ENCODE data around the gene UQCC3. TPM values are rescaled to one million over a fixed set of nuclear protein-coding genes. Genes with fewer than 3 reads are reported as not detected.
A peak's percentile ranks its signal among the peaks of the same experiment; 100 is the strongest.
"Not testable (repeated sequence)": the region's sequence is repeated elsewhere in the genome, so short reads cannot be mapped to it uniquely, and the experiment has no call there.

UQCC3 gene
- total RNA-seq, 4 donors from 2014 or later = 7.5 to 12.0 (median 10.3) TPM

DNA sequence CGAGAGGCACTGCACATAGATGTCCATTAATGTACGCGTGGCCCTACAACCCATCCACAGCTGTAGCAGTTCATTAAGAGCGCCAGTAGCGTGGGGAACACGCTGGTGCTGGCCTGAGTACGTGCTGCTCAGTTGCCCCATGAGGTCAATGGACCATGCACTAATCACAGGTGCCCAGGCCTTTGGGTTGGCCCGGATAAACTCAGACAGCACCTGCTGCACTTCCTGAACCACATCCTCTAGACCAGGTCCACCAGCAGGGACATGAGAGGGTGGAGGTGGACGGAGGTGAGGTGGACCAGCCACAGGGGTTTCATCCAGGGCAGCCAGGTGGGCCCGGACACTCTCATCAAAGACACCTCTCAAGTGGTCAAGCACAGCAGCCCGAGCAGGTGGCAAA, 22.0 kb upstream of the UQCC3 start:
- no peak for TF ChIP-seq POLR2A (IDR thresholded peaks at IDR 0.05)
- TF ChIP-seq, protein P1, sequence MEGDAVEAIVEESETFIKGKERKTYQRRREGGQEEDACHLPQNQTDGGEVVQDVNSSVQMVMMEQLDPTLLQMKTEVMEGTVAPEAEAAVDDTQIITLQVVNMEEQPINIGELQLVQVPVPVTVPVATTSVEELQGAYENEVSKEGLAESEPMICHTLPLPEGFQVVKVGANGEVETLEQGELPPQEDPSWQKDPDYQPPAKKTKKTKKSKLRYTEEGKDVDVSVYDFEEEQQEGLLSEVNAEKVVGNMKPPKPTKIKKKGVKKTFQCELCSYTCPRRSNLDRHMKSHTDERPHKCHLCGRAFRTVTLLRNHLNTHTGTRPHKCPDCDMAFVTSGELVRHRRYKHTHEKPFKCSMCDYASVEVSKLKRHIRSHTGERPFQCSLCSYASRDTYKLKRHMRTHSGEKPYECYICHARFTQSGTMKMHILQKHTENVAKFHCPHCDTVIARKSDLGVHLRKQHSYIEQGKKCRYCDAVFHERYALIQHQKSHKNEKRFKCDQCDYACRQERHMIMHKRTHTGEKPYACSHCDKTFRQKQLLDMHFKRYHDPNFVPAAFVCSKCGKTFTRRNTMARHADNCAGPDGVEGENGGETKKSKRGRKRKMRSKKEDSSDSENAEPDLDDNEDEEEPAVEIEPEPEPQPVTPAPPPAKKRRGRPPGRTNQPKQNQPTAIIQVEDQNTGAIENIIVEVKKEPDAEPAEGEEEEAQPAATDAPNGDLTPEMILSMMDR (IDR thresholded peaks at IDR 0.05) = no peak
- 89 to 93% methylated on average over 11 of the region's 11 CpGs for WGBS, 2 donors
- intact Hi-C loops (cut with DNase I; ENCODE audit: low total_unique reads) = no loop called here
- no peak overlapping the region for H3K4me3 ChIP-seq (ENCODE audit: low read depth, poor library complexity, severe bottlenecking)
- no peak for DNase-seq (ENCODE audit: low spot score in 2 of 2)

- 95 to 96% methylated on average over 12 of the region's 12 CpGs for WGBS, 2 donors
- DNase-seq (ENCODE audit: low spot score in 2 of 2); H3K4me3 ChIP-seq (ENCODE audit: low read depth, poor library complexity, severe bottlenecking); intact Hi-C loops (cut with DNase I; ENCODE audit: low total_unique reads): not testable (repeated sequence)
These were observed 21.2 kb upstream of the UQCC3 start for GRCh38 chr11:62650283-62650682.

DNA sequence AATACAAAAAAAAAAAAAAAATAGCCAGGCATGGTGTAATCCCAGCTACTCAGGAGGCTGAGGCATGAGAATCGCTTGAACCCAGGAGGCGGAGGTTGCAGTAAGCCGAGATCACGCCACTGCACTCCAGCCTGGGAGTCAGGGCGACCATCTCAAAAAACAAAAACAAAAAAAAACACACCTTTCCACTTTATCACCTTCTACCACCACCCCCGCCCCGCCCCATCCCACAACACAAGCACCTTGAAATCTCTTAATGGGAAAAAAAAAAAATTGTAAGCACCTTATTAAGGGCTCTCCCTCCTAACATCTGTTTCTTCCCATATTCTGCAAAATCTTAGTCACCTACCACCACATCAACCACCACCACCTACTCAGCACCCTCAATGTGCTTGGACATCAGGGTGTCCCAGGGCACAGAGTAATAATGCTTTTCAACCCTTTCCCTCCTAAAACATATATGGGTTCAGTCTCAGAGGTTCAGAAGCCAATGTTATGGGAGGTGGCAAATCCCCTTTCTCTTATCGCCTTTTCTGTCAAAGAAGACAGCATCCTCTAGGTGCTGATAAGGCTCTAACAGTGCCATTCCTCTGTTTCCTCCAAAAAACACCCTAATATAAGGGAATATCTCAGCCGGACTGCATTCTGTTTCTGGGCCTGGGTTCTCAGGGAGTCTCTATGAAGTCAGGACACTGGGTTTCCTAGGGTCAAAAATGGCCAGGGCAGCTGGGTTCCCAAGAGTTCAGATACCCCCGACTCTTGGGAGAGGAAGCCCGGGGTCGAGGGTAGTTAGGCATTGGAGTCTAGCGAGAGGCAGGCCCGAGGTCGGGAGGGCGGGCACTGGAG, 19.1 kb upstream of the UQCC3 start:
- no peak for DNase-seq (ENCODE audit: low spot score in 2 of 2)
- TF ChIP-seq POLR2A (IDR thresholded peaks at IDR 0.05) = no peak
- TF ChIP-seq, protein P1 (IDR thresholded peaks at IDR 0.05) = no peak
- WGBS, 2 donors = 30% methylated on average over 16 of the region's 16 CpGs
- intact Hi-C loops (cut with DNase I; ENCODE audit: low total_unique reads) = no loop called here
- H3K4me3 ChIP-seq (ENCODE audit: low read depth, poor library complexity, severe bottlenecking) = peak overlapping the region; percentile 87

- DNase-seq (ENCODE audit: low spot score in 2 of 2) = no peak
- no peak overlapping the region for H3K4me3 ChIP-seq (ENCODE audit: low read depth, poor library complexity, severe bottlenecking)
- TF ChIP-seq, protein P1 (IDR thresholded peaks at IDR 0.05) = no peak
- 89 to 93% methylated on average over 11 of the region's 11 CpGs for WGBS, 2 donors
- intact Hi-C loops (cut with DNase I; ENCODE audit: low total_unique reads) = no loop called here
These were observed 17.2 kb upstream of the UQCC3 start for GRCh38 chr11:62654297-62654696.

DNA sequence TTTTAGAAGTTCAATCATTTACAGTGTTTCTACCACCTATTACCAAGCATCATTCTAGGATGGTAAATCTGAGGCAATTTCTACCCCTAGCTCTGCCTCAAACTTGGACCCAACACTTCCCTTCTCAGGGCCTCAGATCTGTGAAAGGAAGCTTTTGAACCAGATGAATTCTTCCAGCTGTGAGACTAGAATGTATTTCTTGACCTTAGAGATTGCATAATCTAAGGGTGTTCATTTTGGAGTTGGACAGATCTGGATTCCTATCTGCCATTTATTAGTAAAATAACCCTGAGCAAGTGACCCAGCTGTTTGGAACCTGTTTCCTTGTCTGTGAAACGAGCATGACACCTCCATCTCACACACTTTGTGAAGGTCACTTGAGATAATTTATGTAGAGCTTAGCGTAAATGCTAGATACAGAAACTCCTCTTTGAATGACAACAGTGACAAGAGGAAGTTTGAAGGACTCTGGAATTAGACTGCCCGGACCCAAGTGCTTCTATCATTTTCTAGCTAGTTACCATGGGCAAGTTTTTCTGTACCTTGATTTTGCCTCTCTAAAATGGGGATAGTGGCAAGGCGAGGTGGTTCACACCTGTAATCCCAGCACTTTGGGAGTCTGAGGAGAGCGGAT, 14.6 kb upstream of the UQCC3 start:
- 55 to 59% methylated on average over 5 of the region's 5 CpGs for WGBS, 2 donors
- intact Hi-C loops (cut with DNase I; ENCODE audit: low total_unique reads) = no loop called here
- no peak overlapping the region for H3K4me3 ChIP-seq (ENCODE audit: low read depth, poor library complexity, severe bottlenecking)
- DNase-seq (ENCODE audit: low spot score in 2 of 2) = no peak
- TF ChIP-seq, protein P1 (IDR thresholded peaks at IDR 0.05) = no peak
- no peak for TF ChIP-seq POLR2A (IDR thresholded peaks at IDR 0.05)

DNA sequence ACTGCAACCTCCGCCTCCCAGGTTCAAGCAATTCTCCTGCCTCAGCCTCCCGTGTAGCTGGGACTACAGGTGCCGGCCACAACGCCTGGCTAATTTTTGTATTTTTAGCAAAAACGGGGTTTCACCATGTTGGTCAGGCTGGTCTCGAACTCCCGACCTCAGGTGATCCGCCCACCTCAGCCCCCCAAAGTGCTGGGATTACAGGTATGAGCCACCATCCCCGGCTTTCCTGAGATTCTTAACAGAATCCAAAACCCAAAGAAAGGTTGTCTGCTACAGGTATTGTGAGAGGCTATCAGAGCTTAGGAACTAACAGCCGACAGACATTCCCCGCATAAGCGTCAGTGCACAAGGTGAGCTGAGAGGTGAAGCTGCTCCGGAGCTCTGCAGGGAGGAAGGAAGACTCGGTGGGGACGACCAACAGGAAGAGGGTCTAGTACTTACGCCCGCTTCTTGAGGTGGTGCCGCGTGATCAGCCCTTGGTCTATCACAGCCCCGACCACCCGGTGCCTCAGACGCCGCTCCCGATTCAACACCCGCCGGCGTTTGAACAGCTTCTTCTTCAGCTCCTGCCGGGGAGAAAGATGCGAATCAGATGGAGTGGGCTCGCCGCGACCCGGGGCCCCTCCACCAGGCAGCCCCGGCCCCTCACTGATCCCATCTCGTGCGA, 6.9 kb upstream of the UQCC3 start:
- TF ChIP-seq, protein P1 (IDR thresholded peaks at IDR 0.05) = no peak
- TF ChIP-seq POLR2A (IDR thresholded peaks at IDR 0.05) = no peak
- H3K4me3 ChIP-seq (ENCODE audit: low read depth, poor library complexity, severe bottlenecking) = peak overlapping the region; percentile 60
- DNase-seq (ENCODE audit: low spot score in 2 of 2) = no peak
- WGBS, 2 donors = 2 to 3% methylated on average over 35 to 36 of the region's 36 CpGs
- intact Hi-C loops (cut with DNase I; ENCODE audit: low total_unique reads) = no loop called here
